ENCODE results near the gene RPA1. TPM values are rescaled to one million over a fixed set of nuclear protein-coding genes. Genes with fewer than 3 reads are reported as not detected.

The RPA1 gene
- total RNA-seq, 2 donors from 2014 or later: 121 to 139 TPM

DNA sequence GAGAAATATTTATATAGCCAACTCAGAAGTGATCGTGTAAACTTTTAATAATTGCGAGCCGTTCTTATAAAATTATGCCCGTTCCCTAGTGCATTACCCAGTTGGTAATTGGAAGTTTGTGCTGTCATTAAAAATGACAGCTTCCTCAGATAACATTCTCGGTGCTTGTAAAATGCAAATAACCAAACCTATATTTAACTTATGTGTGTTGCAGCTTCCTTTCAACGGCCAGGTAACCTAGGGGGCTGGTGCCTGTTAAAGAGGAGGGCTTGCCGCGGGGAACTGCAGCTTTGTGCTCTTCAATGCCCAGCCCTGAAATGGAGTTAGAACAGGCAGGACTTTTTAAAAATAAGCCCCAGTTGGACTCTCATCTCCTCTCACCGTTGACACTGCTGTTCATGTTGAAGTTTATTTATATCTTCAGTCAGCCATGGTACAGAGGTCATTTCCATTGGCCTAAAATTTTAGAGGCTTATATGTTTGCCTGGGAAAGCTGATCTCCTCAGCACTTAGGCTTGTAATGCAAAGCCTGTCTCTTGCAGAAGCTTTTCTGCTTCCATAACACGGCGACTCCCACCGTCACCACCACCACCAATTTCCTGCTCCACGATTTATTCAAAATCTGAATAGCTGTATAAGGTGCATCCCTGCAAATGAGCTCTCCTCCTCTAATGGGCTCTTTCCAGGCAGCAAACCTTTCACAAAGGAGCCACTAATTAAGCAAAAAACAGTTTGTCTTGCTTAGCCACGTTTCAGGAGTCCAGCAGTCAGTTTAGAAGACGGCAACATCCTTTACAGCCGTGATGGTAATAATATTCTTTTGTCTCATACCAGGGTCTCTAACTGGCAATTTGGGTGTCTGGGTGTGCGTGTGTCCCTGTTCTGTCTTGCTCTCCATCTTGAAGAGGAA lies 74.7 kb downstream of the RPA1 start:
- ATAC-seq (replicated peaks): no peak
- Mint-ChIP-seq H3K27ac (no peak overlapping the region), H3K4me3 (no peak overlapping the region), H3K4me1 (no peaks in the 10 kb centered on the region), H3K36me3 (ENCODE audit: low read depth) (peaks cover 3% of the 10 kb centered on the region), H3K9me3 (no peaks in the 10 kb centered on the region), H3K27me3 (peaks cover 36% of the 10 kb centered on the region)

DNA sequence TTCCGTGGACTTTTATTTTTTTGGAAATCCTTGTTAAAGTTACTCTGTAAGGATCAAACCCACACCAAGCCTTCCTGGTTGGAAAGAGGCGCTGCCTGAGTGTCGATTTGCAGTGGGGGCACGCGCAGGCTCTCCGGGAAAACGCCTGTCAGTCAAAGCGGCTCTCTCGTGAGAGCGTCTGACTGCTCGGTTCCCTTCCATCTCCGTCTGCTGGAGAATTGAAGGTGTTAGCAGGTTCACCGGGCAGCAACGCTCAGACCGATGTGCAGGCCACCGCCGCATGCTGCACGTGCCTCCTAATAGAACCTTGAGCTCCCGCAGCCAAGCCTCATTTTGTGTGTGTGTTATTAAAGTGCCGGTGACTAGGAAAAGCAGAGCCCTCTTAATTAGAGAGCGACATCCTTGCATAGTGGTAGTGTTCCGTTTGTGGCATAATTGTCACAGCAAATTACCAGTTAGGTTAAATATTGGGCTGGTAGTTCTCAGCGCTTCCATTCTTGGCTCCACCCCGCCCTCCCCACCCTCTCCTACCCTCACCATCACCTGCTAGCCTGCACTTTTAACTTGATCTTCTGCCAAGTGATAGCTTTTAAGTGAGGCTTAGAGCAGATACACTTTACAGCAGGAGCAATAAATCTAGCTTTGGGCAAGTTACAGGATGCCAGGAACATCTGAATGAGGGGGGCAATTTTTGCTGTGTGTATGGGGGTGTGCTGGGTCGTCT lies 75.5 kb downstream of the RPA1 start:
- Mint-ChIP-seq H3K27ac (no peak overlapping the region), H3K27me3 (peaks cover 41% of the 10 kb centered on the region), H3K36me3 (ENCODE audit: low read depth) (no peaks in the 10 kb centered on the region), H3K4me1 (no peaks in the 10 kb centered on the region), H3K9me3 (no peaks in the 10 kb centered on the region), H3K4me3 (no peak overlapping the region)
- ATAC-seq (replicated peaks): no peak

DNA sequence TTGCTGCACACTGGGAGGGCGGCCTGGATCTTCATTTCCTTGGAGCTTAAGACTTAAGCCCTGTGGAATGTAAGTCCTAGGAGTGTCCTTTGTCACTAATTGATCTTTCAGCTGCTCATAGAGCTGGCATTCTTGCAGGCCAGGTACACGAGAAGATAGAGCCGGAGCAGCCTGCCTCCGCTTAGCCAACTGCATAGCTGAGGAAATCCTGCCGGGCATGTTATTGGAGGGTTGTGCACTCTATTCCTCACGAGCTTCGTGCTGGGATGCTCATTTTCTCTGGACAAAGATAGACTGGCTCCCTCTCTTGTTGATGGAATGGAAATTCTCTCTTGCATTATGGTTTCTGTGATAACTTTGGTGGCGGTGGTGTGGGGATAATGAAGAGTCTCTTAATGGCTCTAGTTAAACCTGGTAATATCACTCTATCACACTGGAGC lies 76.9 kb downstream of the RPA1 start:
- Mint-ChIP-seq H3K4me1 (no peaks in the 10 kb centered on the region), H3K27me3 (peaks cover 44% of the 10 kb centered on the region), H3K4me3 (no peak overlapping the region), H3K36me3 (ENCODE audit: low read depth) (no peaks in the 10 kb centered on the region), H3K27ac (no peak overlapping the region), H3K9me3 (no peaks in the 10 kb centered on the region)
- no peak for ATAC-seq (replicated peaks)

DNA sequence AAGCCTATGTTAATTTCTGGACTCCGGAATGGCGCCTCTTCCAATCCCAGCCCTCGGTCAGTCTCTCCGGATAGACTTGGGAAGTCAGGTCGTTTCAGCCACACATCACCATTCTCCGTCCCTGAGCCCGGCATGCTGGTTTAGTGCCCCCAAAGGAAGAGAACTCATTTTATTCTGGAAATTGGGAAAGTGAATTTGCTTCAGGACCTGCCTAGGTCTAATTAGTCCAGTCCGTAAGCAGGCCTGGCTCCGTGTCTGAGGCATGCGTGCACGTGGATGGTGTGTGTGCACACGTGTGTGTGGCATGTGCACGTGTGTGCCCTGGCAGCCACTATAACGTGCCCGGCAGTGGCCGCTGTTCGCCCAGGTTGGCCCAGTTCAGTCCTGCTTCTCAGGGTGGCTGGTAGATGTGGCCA lies 77.4 kb downstream of the RPA1 start:
- Mint-ChIP-seq H3K27me3 (peaks cover 49% of the 10 kb centered on the region), H3K27ac (no peak overlapping the region), H3K4me1 (no peaks in the 10 kb centered on the region), H3K4me3 (no peak overlapping the region), H3K9me3 (no peaks in the 10 kb centered on the region), H3K36me3 (ENCODE audit: low read depth) (no peaks in the 10 kb centered on the region)
- ATAC-seq (replicated peaks): no peak

DNA sequence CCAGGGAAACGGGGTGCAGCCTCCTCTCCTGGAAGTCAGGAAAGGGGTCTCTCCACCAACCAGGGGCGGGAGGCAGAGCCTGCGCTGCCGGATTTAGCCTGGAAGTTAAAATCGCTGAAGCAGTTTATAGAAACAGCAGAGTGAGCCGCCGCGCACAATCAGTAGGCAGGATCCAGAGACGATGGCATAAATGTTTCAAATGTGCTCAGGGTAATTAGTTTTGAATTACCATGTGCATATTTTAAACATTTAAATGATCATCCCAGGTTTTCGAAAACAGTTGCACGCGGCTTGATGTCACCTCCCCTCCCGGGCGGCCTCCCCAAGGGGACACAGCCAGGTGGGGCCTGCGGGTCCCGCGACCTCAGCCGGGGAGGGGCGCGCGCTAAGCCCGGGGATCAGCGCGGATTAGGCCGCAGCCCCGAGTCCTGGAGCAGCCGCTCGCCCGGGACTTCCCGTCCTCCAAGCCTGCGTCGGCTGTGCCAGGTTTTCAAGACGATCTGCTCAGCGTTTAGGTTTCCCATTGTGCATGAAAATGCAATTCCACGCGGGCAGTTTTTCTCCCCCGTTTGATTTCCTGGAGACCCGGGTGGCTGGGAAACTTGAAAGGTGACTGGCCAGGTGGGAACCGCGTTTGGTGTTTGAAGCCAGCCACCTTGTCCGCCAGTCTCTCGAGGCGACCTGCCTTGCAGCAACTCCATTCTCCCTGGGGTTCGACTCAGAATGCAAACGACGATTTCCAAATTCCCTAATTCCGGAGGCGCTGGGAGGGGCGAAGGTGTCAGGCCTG lies 78.3 kb downstream of the RPA1 start:
- H3K9me3 Mint-ChIP-seq: no peaks in the 10 kb centered on the region
- peak overlapping the region; percentile 23 for H3K4me3 Mint-ChIP-seq
- no peaks in the 10 kb centered on the region for H3K36me3 Mint-ChIP-seq (ENCODE audit: low read depth)
- H3K4me1 Mint-ChIP-seq: no peaks in the 10 kb centered on the region
- H3K27me3 Mint-ChIP-seq: peaks cover 50% of the 10 kb centered on the region
- no peak overlapping the region for H3K27ac Mint-ChIP-seq
- ATAC-seq (replicated peaks): no peak

DNA sequence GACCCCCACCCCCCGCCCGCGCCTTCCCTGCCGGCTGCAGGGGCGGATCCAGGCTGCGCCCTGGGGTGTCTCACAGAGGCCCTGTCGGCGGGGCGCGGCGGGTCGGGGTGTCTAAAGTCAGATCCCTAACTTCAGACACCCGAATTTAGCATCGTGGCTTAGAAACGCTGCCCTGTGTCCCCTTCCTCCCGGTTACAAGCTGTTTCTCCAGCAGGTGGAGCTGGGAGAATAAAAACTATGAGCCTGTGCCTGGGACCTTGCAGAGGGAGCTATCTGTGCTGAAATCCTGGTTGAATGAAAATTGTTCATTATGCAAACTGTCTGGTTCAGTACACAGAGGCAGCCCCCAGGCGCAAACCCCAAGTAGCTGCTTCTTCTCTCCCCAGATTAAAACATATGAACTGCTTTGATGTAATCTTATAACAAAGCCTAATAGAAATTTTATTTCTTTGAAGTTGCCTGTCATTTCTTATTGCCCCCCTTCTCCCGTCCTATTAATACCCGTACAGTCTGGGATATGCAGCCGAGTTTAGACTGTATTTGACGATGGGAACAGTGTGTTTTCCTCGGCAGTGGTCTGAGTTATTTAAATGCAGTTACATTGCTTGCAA lies 79.0 kb downstream of the RPA1 start:
- Mint-ChIP-seq H3K36me3 (ENCODE audit: low read depth) (no peaks in the 10 kb centered on the region), H3K4me3 (peak overlapping the region; percentile 23), H3K4me1 (no peaks in the 10 kb centered on the region), H3K9me3 (no peaks in the 10 kb centered on the region), H3K27ac (no peak overlapping the region), H3K27me3 (peaks cover 47% of the 10 kb centered on the region)
- ATAC-seq (replicated peaks): peak; percentile 65

DNA sequence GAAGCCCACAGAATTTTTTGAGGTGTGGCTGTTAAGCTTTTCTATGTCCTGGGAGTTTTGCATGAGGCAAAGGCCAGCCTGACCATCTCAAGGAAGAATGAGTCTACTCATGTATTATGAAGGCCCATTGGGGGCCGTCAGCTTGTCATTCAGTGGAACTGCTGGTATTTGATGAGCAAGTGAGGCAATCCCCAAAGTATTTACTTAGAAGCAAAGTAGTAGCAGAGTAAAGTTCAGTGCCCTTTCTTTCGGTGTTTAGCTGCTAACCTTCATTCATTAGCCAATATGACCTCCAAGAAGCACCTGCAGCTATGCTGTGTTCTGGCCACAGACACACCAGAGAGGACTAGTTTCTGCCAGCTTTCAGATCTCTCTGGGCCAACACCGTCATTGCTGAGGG lies 80.2 kb downstream of the RPA1 start:
- no peaks in the 10 kb centered on the region for H3K9me3 Mint-ChIP-seq
- H3K4me3 Mint-ChIP-seq: no peak overlapping the region

DNA sequence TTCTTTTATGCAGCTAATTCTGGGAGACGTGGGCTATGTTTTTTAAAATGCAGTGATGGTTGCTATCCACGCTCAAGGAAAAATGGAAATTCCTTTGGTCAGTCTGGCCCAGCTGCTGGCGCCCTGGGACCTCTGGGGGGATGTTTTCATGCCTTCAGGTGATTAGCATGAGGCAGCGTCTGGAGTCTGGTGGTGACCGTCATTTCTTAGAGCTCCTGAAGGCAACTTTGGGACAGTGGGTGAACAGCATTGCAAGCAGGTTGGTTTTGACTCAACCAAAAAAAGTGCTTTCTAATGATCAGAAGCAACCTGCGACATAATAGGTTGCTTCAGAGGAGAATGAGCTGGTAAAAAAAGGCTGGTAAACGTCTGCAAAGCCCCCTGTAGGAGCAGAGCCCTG lies 82.3 kb downstream of the RPA1 start:
- ATAC-seq (replicated peaks): no peak
- Mint-ChIP-seq H3K4me3 (no peak overlapping the region), H3K4me1 (no peaks in the 10 kb centered on the region), H3K27me3 (peaks cover 28% of the 10 kb centered on the region), H3K27ac (no peak overlapping the region), H3K36me3 (ENCODE audit: low read depth) (no peaks in the 10 kb centered on the region), H3K9me3 (no peaks in the 10 kb centered on the region)

More for the DNA sequence above, 80.2 kb downstream of the RPA1 start:
- ATAC-seq (replicated peaks): no peak
- peaks cover 44% of the 10 kb centered on the region for H3K27me3 Mint-ChIP-seq
- H3K36me3 Mint-ChIP-seq (ENCODE audit: low read depth): no peaks in the 10 kb centered on the region
- H3K27ac Mint-ChIP-seq: no peak overlapping the region
- H3K4me1 Mint-ChIP-seq: no peaks in the 10 kb centered on the region

DNA sequence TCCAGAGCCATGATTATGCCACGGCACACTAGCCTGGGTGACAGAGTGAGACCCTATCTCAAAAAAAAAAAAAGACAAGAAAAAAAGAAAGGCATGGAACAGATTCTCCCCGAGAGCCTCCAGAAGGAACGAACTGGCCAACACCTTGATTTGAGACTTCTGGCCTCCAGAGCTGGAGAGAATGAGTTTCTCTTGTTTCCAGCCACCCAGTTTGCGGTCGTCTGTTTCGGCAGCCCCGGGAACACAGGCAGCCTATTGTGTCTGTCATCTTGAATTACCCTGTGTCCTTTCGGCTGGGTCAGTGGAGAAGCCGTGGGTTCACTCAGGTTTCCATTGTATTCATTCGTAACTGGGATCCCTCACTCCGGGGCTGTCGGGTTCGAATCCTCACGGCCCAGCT lies 83.9 kb downstream of the RPA1 start:
- Mint-ChIP-seq H3K4me1 (no peaks in the 10 kb centered on the region), H3K27me3 (peaks cover 21% of the 10 kb centered on the region), H3K27ac (no peak overlapping the region), H3K36me3 (ENCODE audit: low read depth) (no peaks in the 10 kb centered on the region), H3K4me3 (no peak overlapping the region), H3K9me3 (no peaks in the 10 kb centered on the region)
- ATAC-seq (replicated peaks): no peak

DNA sequence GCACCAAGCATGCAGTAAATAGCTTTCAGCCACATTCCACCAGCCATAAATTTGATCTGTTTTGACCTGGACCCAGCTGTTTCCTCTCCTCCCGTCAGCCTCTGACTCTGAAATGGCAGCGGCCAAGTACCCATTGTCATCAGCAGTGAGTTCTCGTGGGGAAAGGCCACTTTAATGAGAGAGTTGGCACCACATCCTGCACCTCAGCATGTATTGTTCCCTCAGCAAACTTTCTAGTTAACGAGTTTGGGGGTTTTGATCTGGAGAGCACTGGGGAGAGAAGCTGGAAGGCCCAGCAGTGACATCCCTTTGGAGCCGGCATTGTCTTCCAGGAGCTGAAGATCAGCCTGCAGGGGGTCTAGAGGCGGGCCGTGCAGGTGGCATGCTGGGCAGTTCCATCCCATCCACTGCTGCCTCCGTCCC lies 84.9 kb downstream of the RPA1 start:
- Mint-ChIP-seq H3K36me3 (ENCODE audit: low read depth) (no peaks in the 10 kb centered on the region), H3K4me3 (no peak overlapping the region), H3K9me3 (no peaks in the 10 kb centered on the region), H3K27ac (no peak overlapping the region), H3K4me1 (no peaks in the 10 kb centered on the region), H3K27me3 (peaks cover 13% of the 10 kb centered on the region)
- ATAC-seq (replicated peaks): no peak

DNA sequence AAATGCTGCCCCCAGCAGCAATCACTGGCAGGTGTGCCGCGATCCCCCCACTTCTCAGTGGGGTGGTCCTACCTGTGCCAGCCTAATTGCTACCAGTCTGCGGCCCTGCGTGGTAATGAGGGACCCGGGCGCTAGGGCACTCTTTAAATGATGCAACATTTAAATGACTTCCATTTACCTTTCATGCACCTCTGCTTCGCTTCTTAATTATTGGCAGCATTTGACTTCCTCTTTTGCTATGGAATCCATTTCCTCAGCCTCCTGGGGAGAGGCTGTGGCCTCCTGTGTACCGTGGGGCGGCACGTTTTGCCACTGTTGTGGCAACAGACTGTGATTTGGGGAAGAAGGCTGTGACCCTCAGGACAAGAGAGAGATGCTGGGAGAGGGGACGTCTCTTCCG lies 86.1 kb downstream of the RPA1 start:
- Mint-ChIP-seq H3K9me3 (no peaks in the 10 kb centered on the region), H3K36me3 (ENCODE audit: low read depth) (no peaks in the 10 kb centered on the region), H3K4me1 (no peaks in the 10 kb centered on the region), H3K27me3 (peaks cover 9% of the 10 kb centered on the region), H3K27ac (no peak overlapping the region), H3K4me3 (no peak overlapping the region)
- ATAC-seq (replicated peaks): no peak

DNA sequence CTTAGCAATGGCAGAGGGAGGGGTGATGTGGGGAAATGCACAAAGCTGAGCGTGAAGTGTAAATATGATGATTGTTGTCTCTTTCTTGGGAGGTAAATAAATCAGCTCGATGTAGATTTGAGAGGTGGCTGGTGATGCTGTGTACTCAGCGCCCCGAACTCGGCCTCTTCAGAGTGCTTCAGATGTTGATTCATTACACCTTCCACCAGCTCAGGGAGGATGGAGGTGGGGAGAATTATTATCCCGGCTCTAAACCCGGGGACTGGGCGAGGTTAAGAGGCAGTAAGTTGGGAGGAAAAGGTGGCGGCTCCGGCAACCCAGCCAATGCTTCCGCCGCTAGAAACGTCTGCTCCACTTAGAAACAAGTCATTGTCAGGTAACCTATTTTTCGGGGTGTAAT lies 86.5 kb downstream of the RPA1 start:
- ATAC-seq (replicated peaks): no peak
- Mint-ChIP-seq H3K4me1 (no peaks in the 10 kb centered on the region), H3K9me3 (no peaks in the 10 kb centered on the region), H3K4me3 (no peak overlapping the region), H3K27me3 (peaks cover 9% of the 10 kb centered on the region), H3K36me3 (ENCODE audit: low read depth) (no peaks in the 10 kb centered on the region), H3K27ac (no peak overlapping the region)

DNA sequence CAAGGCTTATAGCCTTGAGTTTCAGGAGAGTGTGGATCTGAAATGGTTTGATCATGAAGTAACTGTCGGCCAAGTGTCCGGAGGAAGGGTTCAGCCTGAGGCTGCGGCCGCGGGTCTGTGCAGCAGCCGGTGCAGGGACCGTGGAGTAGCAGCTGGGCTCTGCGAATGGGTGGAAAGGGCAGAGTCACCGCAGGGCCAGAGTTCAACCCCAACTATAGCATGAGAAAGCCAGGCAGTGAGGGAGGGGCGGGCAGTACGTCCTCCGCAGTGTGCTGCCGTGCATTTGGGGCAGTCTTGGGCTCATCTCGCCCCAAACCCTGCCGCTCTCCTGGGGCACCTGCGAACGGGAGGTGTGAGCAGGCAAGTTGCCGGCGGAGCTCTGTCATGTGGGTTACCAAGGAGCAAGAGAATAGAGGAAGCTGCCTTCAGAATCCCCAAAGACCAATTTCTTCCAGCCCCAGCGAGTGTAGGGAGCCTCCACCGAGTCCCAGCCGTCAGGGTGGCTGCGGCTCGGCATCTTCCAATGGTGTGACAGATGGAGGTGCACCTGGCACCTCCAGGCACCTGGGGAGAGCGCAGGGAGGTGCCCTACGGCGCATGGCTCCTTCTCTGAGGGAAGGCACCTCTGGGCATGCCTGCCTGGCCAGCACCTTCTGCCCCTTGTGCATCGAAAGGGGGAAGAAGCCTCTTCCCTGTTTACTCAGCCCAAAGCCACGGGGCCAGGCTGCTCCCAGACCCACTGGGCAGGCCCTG lies 87.3 kb downstream of the RPA1 start:
- ATAC-seq (replicated peaks): no peak
- Mint-ChIP-seq H3K9me3 (no peaks in the 10 kb centered on the region), H3K27ac (no peak overlapping the region), H3K4me1 (no peaks in the 10 kb centered on the region), H3K4me3 (no peak overlapping the region), H3K36me3 (ENCODE audit: low read depth) (no peaks in the 10 kb centered on the region), H3K27me3 (peaks cover 2% of the 10 kb centered on the region)

Measured in activated T-helper 17 cell treated with anti-CD3 and anti-CD28 coated beads, Interleukin-2, amount 50 U/mL, for 72 hours (primary cell).